ENCODE data around the gene PGC.

DNA sequence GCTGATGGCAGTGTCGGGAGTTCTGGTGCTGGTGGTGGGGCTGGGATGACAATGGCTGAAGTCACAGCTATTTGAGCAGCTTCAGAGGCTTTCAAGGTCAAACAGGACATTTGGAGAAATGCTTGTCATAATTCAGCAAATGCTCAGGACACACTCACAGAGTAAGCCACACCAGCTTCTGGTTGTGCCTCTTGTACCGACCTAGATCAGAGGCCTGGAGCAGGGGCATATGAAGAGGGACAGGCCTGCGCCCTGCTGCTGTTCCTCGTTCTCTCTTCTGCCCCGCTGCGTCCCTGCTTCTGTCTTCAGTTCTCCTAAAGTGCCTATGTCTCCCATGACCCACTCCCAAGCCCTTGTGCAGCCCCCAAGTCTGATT lies 893 bp upstream of the PGC start:
- TF ChIP-seq, protein P1, sequence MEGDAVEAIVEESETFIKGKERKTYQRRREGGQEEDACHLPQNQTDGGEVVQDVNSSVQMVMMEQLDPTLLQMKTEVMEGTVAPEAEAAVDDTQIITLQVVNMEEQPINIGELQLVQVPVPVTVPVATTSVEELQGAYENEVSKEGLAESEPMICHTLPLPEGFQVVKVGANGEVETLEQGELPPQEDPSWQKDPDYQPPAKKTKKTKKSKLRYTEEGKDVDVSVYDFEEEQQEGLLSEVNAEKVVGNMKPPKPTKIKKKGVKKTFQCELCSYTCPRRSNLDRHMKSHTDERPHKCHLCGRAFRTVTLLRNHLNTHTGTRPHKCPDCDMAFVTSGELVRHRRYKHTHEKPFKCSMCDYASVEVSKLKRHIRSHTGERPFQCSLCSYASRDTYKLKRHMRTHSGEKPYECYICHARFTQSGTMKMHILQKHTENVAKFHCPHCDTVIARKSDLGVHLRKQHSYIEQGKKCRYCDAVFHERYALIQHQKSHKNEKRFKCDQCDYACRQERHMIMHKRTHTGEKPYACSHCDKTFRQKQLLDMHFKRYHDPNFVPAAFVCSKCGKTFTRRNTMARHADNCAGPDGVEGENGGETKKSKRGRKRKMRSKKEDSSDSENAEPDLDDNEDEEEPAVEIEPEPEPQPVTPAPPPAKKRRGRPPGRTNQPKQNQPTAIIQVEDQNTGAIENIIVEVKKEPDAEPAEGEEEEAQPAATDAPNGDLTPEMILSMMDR (IDR thresholded peaks at IDR 0.05; ENCODE audit: low read length), result no peak
- no peak for TF ChIP-seq EZH2 (optimal IDR thresholded peaks at IDR 0.05; ENCODE audit: low read depth, low read length)

Measured in MM.1S (cell line).